Panc1 (cell line): ENCODE measurements around the gene ARID1A. TPM values are rescaled to one million over a fixed set of nuclear protein-coding genes. Genes with fewer than 3 reads are reported as not detected.
A peak's percentile ranks its signal among the peaks of the same experiment; 100 is the strongest.

ENCODE experiments used
- ATAC-seq: fragments of 200-7000 bp; cut with Tn5 transposase; 2 replicates; pipeline ENCODE4 v1.9.1; 2020; ENCODE audit warnings: mild to moderate bottlenecking, moderate library complexity
- BruUV-seq: library from RNA; stranded (reverse); fragments of 400-500 nt; replicated peaks from 2 replicates; lab custom pipeline; 2021; lab: Mats Ljungman, UMichigan
- CTCF ChIA-PET: fragments of 300-600 bp; sonication (Branson Sonifier 250); formaldehyde crosslinking; loops from one replicate; lab custom pipeline; 2022; ENCODE audit warnings: antibody characterized with exemption; lab: Charles Lee
- POLR2A ChIA-PET: fragments of 300-600 bp; sonication (Branson Sonifier 250); formaldehyde crosslinking; loops from one replicate; lab custom pipeline; 2022; ENCODE audit warnings: antibody characterized with exemption; lab: Charles Lee
- DNase-seq: peaks from one replicate; pipeline ENCODE4 v3.0.0-alpha.2; 2010; ENCODE audit warnings: low read depth, low spot score
- H3K27ac ChIP-seq: 2 replicates; pipeline ENCODE4 v1.5.1; 2011; ENCODE audit warnings: mild to moderate bottlenecking, low read length, inconsistent platforms
- H3K27me3 ChIP-seq: fragments of 200-500 bp; sonication (Bioruptor generic); 2 replicates; pipeline ENCODE4 v1.6.0; 2014; ENCODE audit warnings: low read length, inconsistent platforms; ENCODE audit not compliant: control insufficient read depth, insufficient read depth
- H3K36me3 ChIP-seq: fragments of 200-500 bp; sonication (Bioruptor generic); 2 replicates; pipeline ENCODE4 v1.5.1; 2014; ENCODE audit warnings: inconsistent platforms, mild to moderate bottlenecking, low read length, moderate library complexity; ENCODE audit not compliant: control insufficient read depth, insufficient read depth
- H3K4me1 ChIP-seq: 2 replicates; pipeline ENCODE4 v1.5.1; 2011; ENCODE audit warnings: inconsistent platforms, mild to moderate bottlenecking, low read length, moderate library complexity; ENCODE audit not compliant: control insufficient read depth, insufficient read depth
- H3K4me3 ChIP-seq, 2 experiments: 2 replicates each; pipeline ENCODE4 v1.5.1; 2011 to 2012; ENCODE audit warnings: low read depth in 2 of 2, low read length in 2 of 2, mild to moderate bottlenecking in 2 of 2, inconsistent platforms in 1 of 2, moderate library complexity in 1 of 2
- H3K9me3 ChIP-seq: fragments of 200-500 bp; sonication (Bioruptor generic); 2 replicates; pipeline ENCODE4 v1.5.1; 2014; ENCODE audit warnings: low read depth, mild to moderate bottlenecking, inconsistent platforms, low read length, moderate library complexity; ENCODE audit not compliant: control insufficient read depth, insufficient read depth
- POLR2AphosphoS5 ChIP-seq: IDR thresholded peaks from 2 replicates; pipeline ENCODE4 v1.6.1; 2012; ENCODE audit warnings: mild to moderate bottlenecking, low read depth, low read length, moderate library complexity
- SIN3A ChIP-seq: IDR thresholded peaks from 2 replicates; pipeline ENCODE4 v1.6.1; 2012; ENCODE audit warnings: low read depth, mild to moderate bottlenecking, low read length, moderate library complexity, borderline replicate concordance; ENCODE audit not compliant: insufficient read depth
- TCF7L2 ChIP-seq: IDR thresholded peaks from 2 replicates; pipeline ENCODE4 v1.6.1; 2011; ENCODE audit warnings: mild to moderate bottlenecking, low read depth, low read length, inconsistent platforms
- in situ Hi-C: cut with HindIII; loops from 2 replicates; pipeline ENCODE4 v1.10.0; 2016; ENCODE audit warnings: low sequenced_read_pairs, low pct_unique_long_range_greater_than_20kb
- intact Hi-C: fragments of 100-400 bp; cut with micrococcal nuclease; formaldehyde crosslinking; loops from one replicate; pipeline ENCODE4 v1.10.0; 2022; ENCODE audit not compliant: unreplicated experiment
- total RNA-seq: library from RNA; stranded (reverse); gene quantifications from one replicate; pipeline ENCODE4 v1.2.1, GENCODE V29; 2021; ENCODE audit not compliant: unreplicated experiment
- TF ChIP-seq, protein P1 (sequence below): fragments of 450-650 bp; IDR thresholded peaks from 2 replicates; pipeline ENCODE4 v1.5.1; 2017; ENCODE audit warnings: mild to moderate bottlenecking
- TF ChIP-seq, protein P2 (sequence below), 2 experiments: IDR thresholded peaks; 2 replicates each; pipeline ENCODE4 v1.6.1; 2011 to 2012; ENCODE audit warnings: low read depth in 2 of 2, control low read depth in 1 of 2, low read length in 1 of 2, mild to moderate bottlenecking in 1 of 2, moderate library complexity in 1 of 2; ENCODE audit not compliant: insufficient read depth in 1 of 2

ARID1A gene
- total RNA-seq, 1 experiment from 2014 or later = 110 TPM

GRCh38 chr1:26684763-26685508 is 10.9 kb upstream of the ARID1A start:
- POLR2A ChIA-PET = interaction anchor here (1.1 kb wide), 1 partner anchor 8 kb away, joined by 3 read pairs; no protein-coding TSS in a partner anchor

GRCh38 chr1:26686795-26687194 is 9.0 kb upstream of the ARID1A start:
- DNase-seq (no peak), ATAC-seq (peak; percentile 36; the same call in 1 of the 2 replicates)
- in situ Hi-C loops (no loop called here), intact Hi-C loops (no loop called here)
- Histone ChIP-seq H3K27me3 (no peaks in the 10 kb centered on the region), H3K4me1 (peaks cover 17% of the 10 kb centered on the region), H3K9me3 (no peaks in the 10 kb centered on the region), H3K4me3 (no peak overlapping the region), H3K36me3 (no peaks in the 10 kb centered on the region), H3K27ac (peak overlapping the region; percentile 6; the same call in 1 of the 2 replicates)
- no TSS peak for BruUV-seq
- CTCF ChIA-PET = no interaction called here
- POLR2A ChIA-PET = interaction anchor here (0.6 kb wide), 1 partner anchor 53 kb away, joined by 3 read pairs; no protein-coding TSS in a partner anchor
- TF ChIP-seq POLR2AphosphoS5 (no peak), SIN3A (no peak), TCF7L2 (no peak)
- TF ChIP-seq, protein P1, sequence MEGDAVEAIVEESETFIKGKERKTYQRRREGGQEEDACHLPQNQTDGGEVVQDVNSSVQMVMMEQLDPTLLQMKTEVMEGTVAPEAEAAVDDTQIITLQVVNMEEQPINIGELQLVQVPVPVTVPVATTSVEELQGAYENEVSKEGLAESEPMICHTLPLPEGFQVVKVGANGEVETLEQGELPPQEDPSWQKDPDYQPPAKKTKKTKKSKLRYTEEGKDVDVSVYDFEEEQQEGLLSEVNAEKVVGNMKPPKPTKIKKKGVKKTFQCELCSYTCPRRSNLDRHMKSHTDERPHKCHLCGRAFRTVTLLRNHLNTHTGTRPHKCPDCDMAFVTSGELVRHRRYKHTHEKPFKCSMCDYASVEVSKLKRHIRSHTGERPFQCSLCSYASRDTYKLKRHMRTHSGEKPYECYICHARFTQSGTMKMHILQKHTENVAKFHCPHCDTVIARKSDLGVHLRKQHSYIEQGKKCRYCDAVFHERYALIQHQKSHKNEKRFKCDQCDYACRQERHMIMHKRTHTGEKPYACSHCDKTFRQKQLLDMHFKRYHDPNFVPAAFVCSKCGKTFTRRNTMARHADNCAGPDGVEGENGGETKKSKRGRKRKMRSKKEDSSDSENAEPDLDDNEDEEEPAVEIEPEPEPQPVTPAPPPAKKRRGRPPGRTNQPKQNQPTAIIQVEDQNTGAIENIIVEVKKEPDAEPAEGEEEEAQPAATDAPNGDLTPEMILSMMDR = no peak
- TF ChIP-seq, protein P2, sequence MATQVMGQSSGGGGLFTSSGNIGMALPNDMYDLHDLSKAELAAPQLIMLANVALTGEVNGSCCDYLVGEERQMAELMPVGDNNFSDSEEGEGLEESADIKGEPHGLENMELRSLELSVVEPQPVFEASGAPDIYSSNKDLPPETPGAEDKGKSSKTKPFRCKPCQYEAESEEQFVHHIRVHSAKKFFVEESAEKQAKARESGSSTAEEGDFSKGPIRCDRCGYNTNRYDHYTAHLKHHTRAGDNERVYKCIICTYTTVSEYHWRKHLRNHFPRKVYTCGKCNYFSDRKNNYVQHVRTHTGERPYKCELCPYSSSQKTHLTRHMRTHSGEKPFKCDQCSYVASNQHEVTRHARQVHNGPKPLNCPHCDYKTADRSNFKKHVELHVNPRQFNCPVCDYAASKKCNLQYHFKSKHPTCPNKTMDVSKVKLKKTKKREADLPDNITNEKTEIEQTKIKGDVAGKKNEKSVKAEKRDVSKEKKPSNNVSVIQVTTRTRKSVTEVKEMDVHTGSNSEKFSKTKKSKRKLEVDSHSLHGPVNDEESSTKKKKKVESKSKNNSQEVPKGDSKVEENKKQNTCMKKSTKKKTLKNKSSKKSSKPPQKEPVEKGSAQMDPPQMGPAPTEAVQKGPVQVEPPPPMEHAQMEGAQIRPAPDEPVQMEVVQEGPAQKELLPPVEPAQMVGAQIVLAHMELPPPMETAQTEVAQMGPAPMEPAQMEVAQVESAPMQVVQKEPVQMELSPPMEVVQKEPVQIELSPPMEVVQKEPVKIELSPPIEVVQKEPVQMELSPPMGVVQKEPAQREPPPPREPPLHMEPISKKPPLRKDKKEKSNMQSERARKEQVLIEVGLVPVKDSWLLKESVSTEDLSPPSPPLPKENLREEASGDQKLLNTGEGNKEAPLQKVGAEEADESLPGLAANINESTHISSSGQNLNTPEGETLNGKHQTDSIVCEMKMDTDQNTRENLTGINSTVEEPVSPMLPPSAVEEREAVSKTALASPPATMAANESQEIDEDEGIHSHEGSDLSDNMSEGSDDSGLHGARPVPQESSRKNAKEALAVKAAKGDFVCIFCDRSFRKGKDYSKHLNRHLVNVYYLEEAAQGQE (IDR thresholded peaks at IDR 0.05; ENCODE audit: insufficient read depth in 1 of 2, low read depth in 2 of 2, low read length in 1 of 2) = no peak

More at GRCh38 chr1:26684763-26685508, 10.9 kb upstream of the ARID1A start:
- Histone ChIP-seq H3K27ac (no peak overlapping the region; the same call in 1 of the 2 replicates), H3K36me3 (no peaks in the 10 kb centered on the region), H3K27me3 (no peaks in the 10 kb centered on the region), H3K4me3 (no peak overlapping the region), H3K4me1 (0 out of 2 replicates have a peak, but pooled peaks cover 3% of the 10 kb centered on the region), H3K9me3 (no peaks in the 10 kb centered on the region)
- DNase-seq = no peak
- BruUV-seq = no TSS peak
- TF ChIP-seq POLR2AphosphoS5 = no peak
- in situ Hi-C loops (no loop called here), intact Hi-C loops (no loop called here)
- CTCF ChIA-PET = no interaction called here
- ATAC-seq = no peak

- no peak for ATAC-seq
- no TSS peak for BruUV-seq
- Histone ChIP-seq H3K4me3 (no peak overlapping the region), H3K36me3 (no peaks in the 10 kb centered on the region), H3K4me1 (peaks cover 30% of the 10 kb centered on the region), H3K27me3 (no peaks in the 10 kb centered on the region), H3K27ac (no peak overlapping the region; the same call in 1 of the 2 replicates), H3K9me3 (no peaks in the 10 kb centered on the region)
- intact Hi-C loops (no loop called here), in situ Hi-C loops (no loop called here)
- CTCF ChIA-PET = no interaction called here
- TF ChIP-seq, protein P2 (IDR thresholded peaks at IDR 0.05; ENCODE audit: insufficient read depth in 1 of 2, low read depth in 2 of 2, low read length in 1 of 2) = no peak
- TF ChIP-seq SIN3A (no peak), POLR2AphosphoS5 (no peak), TCF7L2 (no peak)
- TF ChIP-seq, protein P1 = no peak
- DNase-seq = no peak
- POLR2A ChIA-PET = no interaction called here
Observed at GRCh38 chr1:26689504-26689903, 6.3 kb upstream of the ARID1A start.
